ENCODE data around the gene PDE9A. TPM values are rescaled to one million over a fixed set of nuclear protein-coding genes. Genes with fewer than 3 reads are reported as not detected.
"Not testable (repeated sequence)": the region's sequence is repeated elsewhere in the genome, so short reads cannot be mapped to it uniquely, and the experiment has no call there.

The PDE9A gene
- total RNA-seq, 1 donor from 2014 or later = 1.6 TPM

DNA sequence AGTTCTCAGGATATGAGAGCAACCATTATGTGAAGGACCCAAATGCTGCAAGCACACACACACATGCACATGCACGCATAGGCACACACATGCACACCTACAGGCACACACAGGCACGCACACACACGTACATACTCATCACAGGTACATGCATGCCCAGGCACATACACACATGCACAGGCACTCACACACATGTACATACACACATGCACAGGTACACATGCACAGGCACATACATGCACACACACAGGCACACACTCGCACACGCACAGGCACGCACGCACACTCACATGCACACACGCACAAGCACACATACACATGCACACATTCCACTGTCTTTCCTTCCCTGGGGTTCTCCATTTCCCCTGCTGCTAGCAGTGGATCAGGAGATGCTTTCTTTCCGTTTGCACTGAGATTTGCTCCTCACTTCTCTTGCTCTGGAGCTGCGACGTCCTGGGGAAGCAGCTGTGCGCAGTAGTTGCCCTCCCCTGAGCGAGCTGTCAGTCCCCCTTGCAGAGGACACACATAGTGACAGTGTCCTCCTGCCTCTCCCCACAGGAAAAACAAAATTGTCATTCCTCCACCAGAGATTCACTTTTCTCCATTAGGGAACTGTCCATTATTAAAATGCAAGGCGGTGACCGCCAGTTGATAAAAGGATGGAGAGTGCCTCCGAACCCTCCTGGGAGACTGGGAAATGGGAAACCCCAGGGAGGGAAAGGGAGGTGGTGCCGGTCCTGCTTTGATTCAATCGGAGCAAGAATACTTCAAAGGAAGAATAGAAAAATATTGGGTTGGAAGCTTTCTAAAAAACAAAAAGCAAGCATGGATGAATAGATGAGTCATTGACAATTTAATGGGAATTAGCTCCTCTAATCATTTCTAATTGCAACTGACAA lies 156.4 kb downstream of the PDE9A start:
- no peak overlapping the region for H3K4me3 ChIP-seq (ENCODE audit: low read length in 3 of 3)
- H3K9ac ChIP-seq (ENCODE audit: low read depth in 1 of 3, low read length in 3 of 3) = no peak overlapping the region
- H3K4me1 ChIP-seq (ENCODE audit: control insufficient read depth in 3 of 3, insufficient read depth in 3 of 3, low read length in 3 of 3) = no peaks in the 10 kb centered on the region
- no peaks in the 10 kb centered on the region for H3K9me3 ChIP-seq (ENCODE audit: control insufficient read depth in 3 of 3, low read length in 3 of 3)
- H3K36me3 ChIP-seq (ENCODE audit: control insufficient read depth in 3 of 3, insufficient read depth in 3 of 3, low read length in 3 of 3) = no peaks in the 10 kb centered on the region
- no peak overlapping the region for H3K27ac ChIP-seq (ENCODE audit: low read depth, low read length)
- H3K27me3 ChIP-seq (ENCODE audit: control insufficient read depth in 3 of 3, insufficient read depth in 3 of 3, low read length in 3 of 3) = peaks cover 13 to 20% (median 16%) of the 10 kb centered on the region in 3 donors

DNA sequence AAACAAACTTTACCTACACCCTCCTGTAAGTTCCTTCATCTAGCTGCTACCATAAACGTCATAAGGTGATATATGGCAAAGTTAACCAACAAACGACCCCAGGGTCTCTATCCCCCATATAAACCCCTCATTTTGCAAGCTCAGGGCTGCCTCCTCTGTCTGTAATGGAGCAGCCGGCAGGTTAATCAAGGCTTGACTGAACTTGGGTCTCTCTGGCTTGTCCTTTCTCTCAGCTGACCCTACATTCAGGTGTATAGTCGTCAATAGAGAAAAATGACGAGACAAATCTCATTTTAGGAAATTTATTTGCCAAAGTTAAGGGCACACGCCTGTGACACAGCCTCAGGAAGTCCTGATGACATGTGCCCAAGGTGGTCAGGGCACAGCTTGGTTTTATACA lies 158.5 kb downstream of the PDE9A start:
- Histone ChIP-seq H3K4me3 (ENCODE audit: low read length in 3 of 3) (no peak overlapping the region), H3K27me3 (ENCODE audit: control insufficient read depth in 3 of 3, insufficient read depth in 3 of 3, low read length in 3 of 3) (peaks cover 9 to 17% (median 15%) of the 10 kb centered on the region in 3 donors), H3K36me3 (ENCODE audit: control insufficient read depth in 3 of 3, insufficient read depth in 3 of 3, low read length in 3 of 3) (no peaks in the 10 kb centered on the region), H3K4me1 (ENCODE audit: control insufficient read depth in 3 of 3, insufficient read depth in 3 of 3, low read length in 3 of 3) (no peaks in the 10 kb centered on the region), H3K9me3 (ENCODE audit: control insufficient read depth in 3 of 3, low read length in 3 of 3) (no peaks in the 10 kb centered on the region), H3K27ac (ENCODE audit: low read depth, low read length) (no peak overlapping the region), H3K9ac (ENCODE audit: low read depth in 1 of 3, low read length in 3 of 3) (no peak overlapping the region)

- not testable (repeated sequence) for H3K4me3 ChIP-seq (ENCODE audit: low read length in 3 of 3); H3K36me3 ChIP-seq (ENCODE audit: control insufficient read depth in 3 of 3, insufficient read depth in 3 of 3, low read length in 3 of 3); H3K4me1 ChIP-seq (ENCODE audit: control insufficient read depth in 3 of 3, insufficient read depth in 3 of 3, low read length in 3 of 3); H3K9ac ChIP-seq (ENCODE audit: low read depth in 1 of 3, low read length in 3 of 3); H3K9me3 ChIP-seq (ENCODE audit: control insufficient read depth in 3 of 3, low read length in 3 of 3); H3K27ac ChIP-seq (ENCODE audit: low read depth, low read length)
- H3K27me3 ChIP-seq (ENCODE audit: control insufficient read depth in 3 of 3, insufficient read depth in 3 of 3, low read length in 3 of 3) = peaks cover 9 to 18% (median 15%) of the 10 kb centered on the region in 3 donors
These were observed 159.3 kb downstream of the PDE9A start for GRCh38 chr21:42812528-42813241.

GRCh38 chr21:42815217-42815616 lies 161.8 kb downstream of the PDE9A start:
- H3K4me3 ChIP-seq (ENCODE audit: low read length in 3 of 3) = no peak overlapping the region
- no peaks in the 10 kb centered on the region for H3K9me3 ChIP-seq (ENCODE audit: control insufficient read depth in 3 of 3, low read length in 3 of 3)
- no peaks in the 10 kb centered on the region for H3K4me1 ChIP-seq (ENCODE audit: control insufficient read depth in 3 of 3, insufficient read depth in 3 of 3, low read length in 3 of 3)
- no peak overlapping the region for H3K27ac ChIP-seq (ENCODE audit: low read depth, low read length)
- no peaks in the 10 kb centered on the region for H3K36me3 ChIP-seq (ENCODE audit: control insufficient read depth in 3 of 3, insufficient read depth in 3 of 3, low read length in 3 of 3)
- H3K27me3 ChIP-seq (ENCODE audit: control insufficient read depth in 3 of 3, insufficient read depth in 3 of 3, low read length in 3 of 3) = peaks cover under 1 to 13% (median 3%) of the 10 kb centered on the region in 3 donors
- H3K9ac ChIP-seq (ENCODE audit: low read depth in 1 of 3, low read length in 3 of 3) = no peak overlapping the region

DNA sequence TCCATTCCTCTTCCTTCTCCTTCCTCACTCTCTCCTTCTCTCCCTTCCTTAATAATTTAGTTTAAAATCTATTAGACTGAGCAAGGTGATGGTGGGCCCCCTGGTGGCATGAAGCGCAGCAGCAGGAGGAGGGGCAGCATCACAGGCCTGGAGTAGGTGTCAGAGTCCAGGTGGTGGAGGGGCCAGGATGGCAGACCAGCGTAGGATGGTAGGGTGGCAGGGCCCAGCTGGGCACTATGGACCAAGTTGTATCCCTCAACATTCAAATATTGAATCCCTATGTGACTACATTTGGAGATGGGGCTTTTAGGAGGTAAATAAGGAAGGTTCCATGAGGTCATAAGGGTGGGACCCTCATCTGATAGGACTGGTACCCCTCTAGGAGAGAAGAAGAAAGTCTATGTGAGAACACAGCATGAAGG lies 164.9 kb downstream of the PDE9A start:
- Histone ChIP-seq H3K27me3 (ENCODE audit: control insufficient read depth in 3 of 3, insufficient read depth in 3 of 3, low read length in 3 of 3) (peaks cover 7 to 12% (median 8%) of the 10 kb centered on the region in 3 donors), H3K27ac (ENCODE audit: low read depth, low read length) (no peak overlapping the region)

DNA sequence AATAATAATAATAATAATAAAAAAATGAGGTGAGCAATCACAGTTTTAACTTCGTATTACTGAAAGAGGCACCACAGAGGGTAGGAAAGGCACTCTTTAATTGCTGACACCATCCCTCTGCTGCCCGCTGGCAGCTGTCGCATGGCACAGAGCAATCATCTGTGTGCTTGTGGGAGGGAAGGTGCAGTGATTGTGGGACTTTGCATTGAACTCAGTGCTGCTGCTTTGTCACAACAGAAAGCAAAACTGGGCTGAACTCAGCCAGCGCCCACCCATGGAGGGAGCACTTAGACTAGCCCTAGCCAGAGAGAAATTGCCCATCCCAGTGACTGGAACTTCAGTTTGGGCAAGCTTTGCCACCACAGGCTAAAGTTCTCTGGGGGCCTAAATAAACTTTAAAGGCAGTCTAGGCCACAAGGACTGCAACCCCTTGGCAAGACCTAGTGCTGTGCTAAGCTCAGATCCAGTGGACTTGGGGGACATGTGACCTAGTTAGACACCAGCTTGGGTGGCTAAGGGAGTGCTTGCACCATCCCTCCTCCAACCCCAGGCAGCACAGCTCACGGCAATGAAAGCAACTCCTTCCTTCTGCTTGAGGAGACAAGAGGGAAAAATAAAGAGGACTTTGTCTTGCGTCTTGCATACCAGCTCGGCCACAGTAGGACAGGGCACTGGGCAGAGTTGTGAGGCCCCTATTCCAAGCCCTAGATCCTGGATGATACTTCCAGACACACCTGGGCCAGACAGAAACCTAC lies 166.6 kb downstream of the PDE9A start:
- Histone ChIP-seq H3K9me3 (ENCODE audit: control insufficient read depth in 3 of 3, low read length in 3 of 3) (no peaks in the 10 kb centered on the region), H3K36me3 (ENCODE audit: control insufficient read depth in 3 of 3, insufficient read depth in 3 of 3, low read length in 3 of 3) (no peaks in the 10 kb centered on the region), H3K9ac (ENCODE audit: low read depth in 1 of 3, low read length in 3 of 3) (no peak overlapping the region), H3K27me3 (ENCODE audit: control insufficient read depth in 3 of 3, insufficient read depth in 3 of 3, low read length in 3 of 3) (peaks cover 7 to 12% (median 8%) of the 10 kb centered on the region in 3 donors), H3K27ac (ENCODE audit: low read depth, low read length) (no peak overlapping the region), H3K4me1 (ENCODE audit: control insufficient read depth in 3 of 3, insufficient read depth in 3 of 3, low read length in 3 of 3) (no peaks in the 10 kb centered on the region), H3K4me3 (ENCODE audit: low read length in 3 of 3) (no peak overlapping the region)

More for the DNA sequence above, 164.9 kb downstream of the PDE9A start:
- H3K9me3 ChIP-seq (ENCODE audit: control insufficient read depth in 3 of 3, low read length in 3 of 3) = no peaks in the 10 kb centered on the region
- H3K4me1 ChIP-seq (ENCODE audit: control insufficient read depth in 3 of 3, insufficient read depth in 3 of 3, low read length in 3 of 3) = no peaks in the 10 kb centered on the region
- no peaks in the 10 kb centered on the region for H3K36me3 ChIP-seq (ENCODE audit: control insufficient read depth in 3 of 3, insufficient read depth in 3 of 3, low read length in 3 of 3)
- H3K9ac ChIP-seq (ENCODE audit: low read depth in 1 of 3, low read length in 3 of 3) = no peak overlapping the region
- no peak overlapping the region for H3K4me3 ChIP-seq (ENCODE audit: low read length in 3 of 3)

DNA sequence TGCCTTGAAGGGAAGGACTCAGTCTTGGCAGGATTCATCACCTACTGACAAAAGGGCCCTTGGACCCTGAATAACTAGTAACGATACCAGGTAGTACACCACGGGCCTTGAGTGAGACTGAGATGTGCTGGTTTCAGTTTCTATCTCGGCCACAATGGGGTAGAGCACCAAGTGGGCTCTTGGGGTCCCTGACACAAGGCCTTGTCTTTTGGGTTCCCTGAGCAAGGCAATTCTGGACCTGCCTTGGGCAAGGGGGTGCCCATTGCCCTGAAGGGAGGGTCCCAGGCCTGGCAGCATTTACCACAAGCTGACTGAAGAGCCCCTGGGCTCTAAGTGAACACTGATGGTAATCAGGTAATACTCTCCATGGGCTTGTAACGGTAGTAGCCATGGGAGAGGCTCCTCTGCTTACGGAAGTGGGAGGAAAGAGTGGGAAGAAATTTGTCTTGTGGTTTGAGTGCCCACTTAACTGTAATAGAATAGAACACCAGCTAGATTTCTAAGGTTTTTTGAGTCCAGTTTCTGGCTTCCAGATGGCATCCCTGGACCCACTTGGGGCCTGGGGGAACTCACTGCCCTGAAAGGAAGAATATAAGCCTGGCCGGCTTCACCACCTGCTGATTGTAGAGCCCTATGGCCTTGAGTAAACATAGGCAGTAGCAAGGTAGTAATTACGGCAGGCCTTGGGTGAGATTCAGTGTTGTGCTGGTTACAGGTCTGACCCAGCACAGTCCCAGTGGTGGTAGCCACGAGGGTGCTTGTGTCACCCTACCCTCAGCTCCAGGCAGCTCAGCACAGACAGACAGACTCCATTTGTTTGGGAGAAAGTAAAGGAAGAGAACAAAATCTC lies 167.4 kb downstream of the PDE9A start:
- Histone ChIP-seq H3K4me3 (ENCODE audit: low read length in 3 of 3) (no peak overlapping the region), H3K27me3 (ENCODE audit: control insufficient read depth in 3 of 3, insufficient read depth in 3 of 3, low read length in 3 of 3) (peaks cover 7 to 12% (median 8%) of the 10 kb centered on the region in 3 donors), H3K4me1 (ENCODE audit: control insufficient read depth in 3 of 3, insufficient read depth in 3 of 3, low read length in 3 of 3) (no peaks in the 10 kb centered on the region), H3K36me3 (ENCODE audit: control insufficient read depth in 3 of 3, insufficient read depth in 3 of 3, low read length in 3 of 3) (no peaks in the 10 kb centered on the region), H3K9ac (ENCODE audit: low read depth in 1 of 3, low read length in 3 of 3) (no peak overlapping the region), H3K9me3 (ENCODE audit: control insufficient read depth in 3 of 3, low read length in 3 of 3) (no peaks in the 10 kb centered on the region), H3K27ac (ENCODE audit: low read depth, low read length) (no peak overlapping the region)
